Trophoblast cell (in vitro differentiated cells and primary cell): ENCODE measurements around the gene MAP3K2.

ENCODE experiments used
- DNase-seq, 2 donors: peaks; one replicate each; pipeline ENCODE4 v3.0.0-alpha.2; 2016
- H2AFZ ChIP-seq: 2 replicates; pipeline ENCODE4 v1.6.1; 2013; ENCODE audit warnings: low read length, moderate library complexity, mild to moderate bottlenecking; ENCODE audit not compliant: insufficient read depth, poor library complexity
- H2AK5ac ChIP-seq: 2 replicates; pipeline ENCODE4 v1.6.1; 2013; ENCODE audit warnings: mild to moderate bottlenecking, low read length
- H2BK120ac ChIP-seq: 2 replicates; pipeline ENCODE4 v1.6.1; 2013; ENCODE audit warnings: low read length, mild to moderate bottlenecking, moderate library complexity; ENCODE audit not compliant: insufficient read depth, poor library complexity
- H2BK12ac ChIP-seq: 2 replicates; pipeline ENCODE4 v1.6.1; 2013; ENCODE audit warnings: mild to moderate bottlenecking, low read length, moderate library complexity
- H2BK5ac ChIP-seq: 2 replicates; pipeline ENCODE4 v1.6.1; 2013; ENCODE audit warnings: low read length, low read depth, moderate library complexity, mild to moderate bottlenecking; ENCODE audit not compliant: poor library complexity
- H3K14ac ChIP-seq: 2 replicates; pipeline ENCODE4 v1.6.1; 2013; ENCODE audit warnings: mild to moderate bottlenecking, low read length
- H3K18ac ChIP-seq: 2 replicates; pipeline ENCODE4 v1.6.1; 2013; ENCODE audit warnings: mild to moderate bottlenecking, low read length
- H3K23ac ChIP-seq: 2 replicates; pipeline ENCODE4 v1.6.1; 2013; ENCODE audit warnings: low read length
- H3K27ac ChIP-seq: 2 replicates; pipeline ENCODE4 v1.5.1; 2013; ENCODE audit warnings: low read depth, mild to moderate bottlenecking, inconsistent platforms, low read length, moderate library complexity
- H3K27me3 ChIP-seq: 2 replicates; pipeline ENCODE4 v1.6.1; 2013; ENCODE audit warnings: inconsistent platforms, mild to moderate bottlenecking, low read length, moderate library complexity; ENCODE audit not compliant: insufficient read depth
- H3K36me3 ChIP-seq, 2 experiments: 1 replicate in 1 of 2; 2 replicates in 1 of 2; pipeline ENCODE4 v1.6.1; 2013; ENCODE audit warnings: low read length in 2 of 2, mild to moderate bottlenecking in 2 of 2, moderate library complexity in 1 of 2; ENCODE audit not compliant: insufficient read depth in 2 of 2, control insufficient read depth in 1 of 2
- H3K4ac ChIP-seq: 2 replicates; pipeline ENCODE4 v1.6.1; 2013; ENCODE audit warnings: low read depth, mild to moderate bottlenecking, low read length, moderate library complexity
- H3K4me1 ChIP-seq, 2 experiments: 1 replicate in 1 of 2; 2 replicates in 1 of 2; pipeline ENCODE4 v1.6.1; 2013; ENCODE audit warnings: low read length in 2 of 2, mild to moderate bottlenecking in 2 of 2, moderate library complexity in 1 of 2; ENCODE audit not compliant: insufficient read depth in 2 of 2, control insufficient read depth in 1 of 2
- H3K4me2 ChIP-seq: 2 replicates; pipeline ENCODE4 v1.6.1; 2013; ENCODE audit warnings: inconsistent platforms, mild to moderate bottlenecking, low read length, moderate library complexity
- H3K4me3 ChIP-seq: 2 replicates; pipeline ENCODE4 v1.5.1; 2013; ENCODE audit warnings: mild to moderate bottlenecking, low read depth, low read length, inconsistent platforms
- H3K79me1 ChIP-seq: one replicate; pipeline ENCODE4 v1.6.1; 2013; ENCODE audit warnings: low read length
- H3K79me2 ChIP-seq: 2 replicates; pipeline ENCODE4 v1.6.1; 2013; ENCODE audit warnings: low read length, mild to moderate bottlenecking; ENCODE audit not compliant: control insufficient read depth, insufficient read depth, poor library complexity
- H3K9ac ChIP-seq: 2 replicates; pipeline ENCODE4 v1.6.1; 2013; ENCODE audit warnings: mild to moderate bottlenecking, low read length
- H3K9me3 ChIP-seq: 2 replicates; pipeline ENCODE4 v1.6.1; 2013; ENCODE audit warnings: low read depth, mild to moderate bottlenecking, control low read depth, inconsistent platforms, low read length; ENCODE audit not compliant: insufficient read depth
- H4K12ac ChIP-seq: 2 replicates; pipeline ENCODE4 v1.6.1; 2013; ENCODE audit warnings: low read depth, mild to moderate bottlenecking, low read length, moderate library complexity
- H4K8ac ChIP-seq: 2 replicates; pipeline ENCODE4 v1.6.1; 2013; ENCODE audit warnings: low read depth, mild to moderate bottlenecking, low read length, moderate library complexity
- H4K91ac ChIP-seq: one replicate; pipeline ENCODE4 v1.6.1; 2013; ENCODE audit warnings: low read depth, mild to moderate bottlenecking, low read length, moderate library complexity
- WGBS: extraction: QIAGEN DNeasy Blood & Tissue Kit; methylation state at CpG from one replicate; pipeline ENCODE4 v1.1.7; 2013; ENCODE audit warnings: missing lambda C conversion rate; ENCODE audit not compliant: insufficient read length, insufficient coverage; ENCODE audit errors: extremely low coverage; 5-methylcytosine and 5-hydroxymethylcytosine counted together

MAP3K2 gene

DNA sequence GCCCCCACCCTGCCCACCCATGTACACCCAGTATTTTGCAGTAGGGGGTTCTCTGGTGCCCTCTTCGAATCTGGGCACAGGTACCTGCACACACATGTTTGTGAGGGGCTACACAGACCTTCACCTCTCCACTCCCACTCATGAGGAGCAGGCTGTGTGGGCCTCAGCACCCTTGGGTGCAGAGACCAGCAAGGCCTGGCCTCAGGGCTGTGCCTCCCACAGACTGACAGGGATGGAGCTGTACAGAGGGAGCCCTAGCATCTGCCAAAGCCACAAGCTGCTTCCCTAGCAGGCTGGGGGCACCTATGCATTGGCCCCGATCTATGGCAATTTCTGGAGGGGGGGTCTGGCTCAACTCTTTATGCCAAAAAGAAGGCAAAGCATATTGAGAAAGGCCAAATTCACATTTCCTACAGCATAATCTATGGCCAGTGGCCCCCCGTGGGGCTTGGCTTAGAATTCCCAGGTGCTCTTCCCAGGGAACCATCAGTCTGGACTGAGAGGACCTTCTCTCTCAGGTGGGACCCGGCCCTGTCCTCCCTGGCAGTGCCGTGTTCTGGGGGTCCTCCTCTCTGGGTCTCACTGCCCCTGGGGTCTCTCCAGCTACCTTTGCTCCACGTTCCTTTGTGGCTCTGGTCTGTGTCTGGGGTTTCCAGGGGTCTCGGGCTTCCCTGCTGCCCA is 39.7 kb upstream of the MAP3K2 start:
- Histone ChIP-seq H3K4me2 (no peak overlapping the region), H2BK5ac (no peak overlapping the region), H3K4ac (no peak overlapping the region), H3K79me1 (no peaks in the 10 kb centered on the region), H4K91ac (no peak overlapping the region), H3K79me2 (no peaks in the 10 kb centered on the region), H4K12ac (no peak overlapping the region), H2BK120ac (no peak overlapping the region), H3K18ac (no peak overlapping the region), H3K36me3 (no peaks in the 10 kb centered on the region), H3K9ac (no peak overlapping the region), H3K4me3 (no peak overlapping the region), H4K8ac (no peak overlapping the region), H2BK12ac (no peak overlapping the region), H3K14ac (no peak overlapping the region), H3K27me3 (peaks cover 11% of the 10 kb centered on the region), H2AFZ (no peak overlapping the region), H3K27ac (no peak overlapping the region), H3K9me3 (peaks cover 6% of the 10 kb centered on the region), H2AK5ac (no peak overlapping the region), H3K23ac (no peak overlapping the region), H3K4me1 (peaks cover 8 to 10% of the 10 kb centered on the region in 2 experiments)
- WGBS = no CpG with 5 or more reads among the region's 7 CpGs
- no peak for DNase-seq

DNA sequence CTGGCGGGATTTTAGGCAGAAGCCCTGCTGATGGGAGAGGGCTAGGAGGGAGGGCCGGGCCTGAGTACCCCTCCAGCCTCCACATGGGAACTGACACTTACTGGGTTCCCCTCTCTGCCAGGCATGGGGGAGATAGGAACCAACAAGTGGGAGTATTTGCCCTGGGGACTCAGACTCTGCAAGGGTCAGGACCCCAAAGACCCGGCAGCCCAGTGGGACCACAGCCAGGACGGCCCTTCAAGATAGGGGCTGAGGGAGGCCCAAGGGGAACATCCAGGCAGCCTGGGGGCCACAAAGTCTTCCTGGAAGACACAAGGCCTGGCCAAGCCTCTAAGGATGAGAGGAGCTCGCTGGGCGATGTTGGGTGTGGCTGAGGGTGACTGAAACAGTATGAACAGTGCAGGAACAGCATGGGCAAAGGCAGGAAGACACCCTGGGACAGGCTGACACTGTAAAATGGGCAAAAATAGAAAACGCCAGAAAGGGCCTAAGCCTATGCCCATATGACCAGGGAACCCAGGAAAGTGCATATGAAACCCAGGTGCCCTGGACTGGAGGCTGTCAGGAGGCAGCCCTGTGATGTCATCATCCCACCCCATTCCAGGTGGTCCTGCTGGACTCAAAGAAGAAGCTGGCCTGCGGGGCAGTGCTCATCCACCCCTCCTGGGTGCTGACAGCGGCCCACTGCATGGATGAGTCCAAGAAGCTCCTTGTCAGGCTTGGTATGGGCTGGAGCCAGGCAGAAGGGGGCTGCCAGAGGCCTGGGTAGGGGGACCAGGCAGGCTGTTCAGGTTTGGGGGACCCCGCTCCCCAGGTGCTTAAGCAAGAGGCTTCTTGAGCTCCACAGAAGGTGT is 39.0 kb upstream of the MAP3K2 start:
- Histone ChIP-seq H4K91ac (no peak overlapping the region), H3K9me3 (peaks cover 6% of the 10 kb centered on the region), H4K8ac (no peak overlapping the region), H3K27me3 (peaks cover 17% of the 10 kb centered on the region), H3K9ac (no peak overlapping the region), H3K14ac (no peak overlapping the region), H3K4me3 (no peak overlapping the region), H2BK5ac (no peak overlapping the region), H2AK5ac (no peak overlapping the region), H3K36me3 (no peaks in the 10 kb centered on the region), H3K4me1 (peaks cover 8 to 10% of the 10 kb centered on the region in 2 experiments), H3K4ac (no peak overlapping the region), H2AFZ (no peak overlapping the region), H2BK120ac (no peak overlapping the region), H3K79me2 (no peaks in the 10 kb centered on the region), H3K18ac (no peak overlapping the region), H4K12ac (no peak overlapping the region), H3K4me2 (no peak overlapping the region), H3K23ac (no peak overlapping the region), H3K27ac (no peak overlapping the region), H2BK12ac (no peak overlapping the region), H3K79me1 (no peaks in the 10 kb centered on the region)
- DNase-seq = no peak
- WGBS = no CpG with 5 or more reads among the region's 10 CpGs

DNA sequence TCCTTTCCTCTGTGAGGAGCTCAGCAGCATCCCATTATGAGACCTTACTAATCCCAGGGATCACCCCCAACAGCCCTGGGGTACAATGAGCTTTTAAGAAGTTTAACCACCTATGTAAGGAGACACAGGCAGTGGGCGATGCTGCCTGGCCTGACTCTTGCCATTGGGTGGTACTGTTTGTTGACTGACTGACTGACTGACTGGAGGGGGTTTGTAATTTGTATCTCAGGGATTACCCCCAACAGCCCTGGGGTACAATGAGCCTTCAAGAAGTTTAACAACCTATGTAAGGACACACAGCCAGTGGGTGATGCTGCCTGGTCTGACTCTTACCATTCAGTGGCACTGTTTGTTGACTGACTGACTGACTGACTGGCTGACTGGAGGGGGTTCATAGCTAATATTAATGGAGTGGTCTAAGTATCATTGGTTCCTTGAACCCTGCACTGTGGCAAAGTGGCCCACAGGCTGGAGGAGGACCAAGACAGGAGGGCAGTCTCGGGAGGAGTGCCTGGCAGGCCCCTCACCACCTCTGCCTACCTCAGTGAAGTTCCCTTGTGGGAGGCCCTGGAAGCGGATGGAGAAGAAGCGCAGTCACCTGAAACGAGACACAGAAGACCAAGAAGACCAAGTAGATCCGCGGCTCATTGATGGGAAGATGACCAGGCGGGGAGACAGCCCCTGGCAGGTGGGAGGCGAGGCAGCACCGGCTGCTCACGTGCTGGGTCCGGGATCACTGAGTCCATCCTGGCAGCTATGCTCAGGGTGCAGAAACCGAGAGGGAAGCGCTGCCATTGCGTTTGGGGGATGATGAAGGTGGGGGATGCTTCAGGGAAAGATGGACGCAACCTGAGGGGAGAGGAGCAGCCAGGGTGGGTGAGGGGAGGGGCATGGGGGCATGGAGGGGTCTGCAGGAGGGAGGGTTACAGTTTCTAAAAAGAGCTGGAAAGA is 38.0 kb upstream of the MAP3K2 start:
- Histone ChIP-seq H3K23ac (no peak overlapping the region), H3K79me2 (no peaks in the 10 kb centered on the region), H3K36me3 (no peaks in the 10 kb centered on the region), H3K18ac (no peak overlapping the region), H3K4me2 (no peak overlapping the region), H2AK5ac (no peak overlapping the region), H2AFZ (no peak overlapping the region), H3K9ac (no peak overlapping the region), H3K9me3 (peaks cover 5% of the 10 kb centered on the region), H2BK12ac (no peak overlapping the region), H3K27ac (no peak overlapping the region), H3K4ac (no peak overlapping the region), H4K8ac (no peak overlapping the region), H2BK120ac (no peak overlapping the region), H3K27me3 (peaks cover 22% of the 10 kb centered on the region), H4K12ac (no peak overlapping the region), H3K4me3 (no peak overlapping the region), H3K79me1 (no peaks in the 10 kb centered on the region), H3K14ac (no peak overlapping the region), H3K4me1 (peaks cover 4 to 7% of the 10 kb centered on the region in 2 experiments), H4K91ac (no peak overlapping the region), H2BK5ac (no peak overlapping the region)
- DNase-seq = no peak
- WGBS = no CpG with 5 or more reads among the region's 16 CpGs
